Stimulated activated CD4-positive, alpha-beta T cell treated with anti-CD3 and anti-CD28 coated beads, Interleukin-1b, Interleukin-23, amount 100 ng/mL, for 4 hours (primary cell): ENCODE measurements around the gene DYNLT4.
"Not testable (repeated sequence)": the region's sequence is repeated elsewhere in the genome, so short reads cannot be mapped to it uniquely, and the experiment has no call there.

Experiments used
- DNase-seq, 2 donors: peaks; one replicate each; pipeline ENCODE4 v3.0.0-alpha.2; 2020; ENCODE audit warnings: low read depth in 2 of 2

Gene DYNLT4

GRCh38 chr1:44808938-44809917, 2.1 kb upstream of the DYNLT4 start:
- peak; percentile 71 to 80 for DNase-seq

GRCh38 chr1:44808063-44808937, 1.1 kb upstream of the DYNLT4 start, which contains the start of gene BTBD19:
TSS of gene BTBD19 (plus strand) at chr1:44808523. CDS start at chr1:44808821, 298 bp downstream.
- peak; percentile 67 to 69 for DNase-seq

GRCh38 chr1:44807364-44808062, 362 bp upstream of the DYNLT4 start:
- DNase-seq: peak; percentile 70 to 77

- DNase-seq: no peak
Measured at GRCh38 chr1:44806025-44806703, 987 bp downstream of the DYNLT4 start.

GRCh38 chr1:44805311-44806024, 1.7 kb downstream of the DYNLT4 start:
- DNase-seq: no peak

- DNase-seq: no peak
Measured at GRCh38 chr1:44803312-44804095, 3.6 kb downstream of the DYNLT4 start.

GRCh38 chr1:44803062-44803311, 4.2 kb downstream of the DYNLT4 start:
- DNase-seq: no peak

- DNase-seq: no peak
Measured at GRCh38 chr1:44802306-44803061, 4.7 kb downstream of the DYNLT4 start.

- DNase-seq: peak; percentile 31 to 38
Measured at GRCh38 chr1:44801491-44802305, 5.5 kb downstream of the DYNLT4 start.

- DNase-seq: peak; percentile 94 to 98
Measured at GRCh38 chr1:44799770-44800584, 7.2 kb downstream of the DYNLT4 start, which contains the start of gene PLK3. TSS of gene PLK3 (plus strand) at chr1:44800377. CDS start at chr1:44800464, 87 bp downstream.

GRCh38 chr1:44798481-44799365, 8.4 kb downstream of the DYNLT4 start:
- DNase-seq: no peak

- not testable (repeated sequence) for DNase-seq
Measured at GRCh38 chr1:44797886-44798285, 9.3 kb downstream of the DYNLT4 start.

- DNase-seq: no peak
Measured at GRCh38 chr1:44792736-44793502, 14.2 kb downstream of the DYNLT4 start.

- no peak for DNase-seq
Measured at GRCh38 chr1:44790968-44791801, 16.0 kb downstream of the DYNLT4 start.
